Measurements from ENCODE around the gene FAM118B. TPM values are rescaled to one million over a fixed set of nuclear protein-coding genes. Genes with fewer than 3 reads are reported as not detected.

FAM118B gene
- total RNA-seq, 1 donor from 2014 or later: 20.7 TPM

DNA sequence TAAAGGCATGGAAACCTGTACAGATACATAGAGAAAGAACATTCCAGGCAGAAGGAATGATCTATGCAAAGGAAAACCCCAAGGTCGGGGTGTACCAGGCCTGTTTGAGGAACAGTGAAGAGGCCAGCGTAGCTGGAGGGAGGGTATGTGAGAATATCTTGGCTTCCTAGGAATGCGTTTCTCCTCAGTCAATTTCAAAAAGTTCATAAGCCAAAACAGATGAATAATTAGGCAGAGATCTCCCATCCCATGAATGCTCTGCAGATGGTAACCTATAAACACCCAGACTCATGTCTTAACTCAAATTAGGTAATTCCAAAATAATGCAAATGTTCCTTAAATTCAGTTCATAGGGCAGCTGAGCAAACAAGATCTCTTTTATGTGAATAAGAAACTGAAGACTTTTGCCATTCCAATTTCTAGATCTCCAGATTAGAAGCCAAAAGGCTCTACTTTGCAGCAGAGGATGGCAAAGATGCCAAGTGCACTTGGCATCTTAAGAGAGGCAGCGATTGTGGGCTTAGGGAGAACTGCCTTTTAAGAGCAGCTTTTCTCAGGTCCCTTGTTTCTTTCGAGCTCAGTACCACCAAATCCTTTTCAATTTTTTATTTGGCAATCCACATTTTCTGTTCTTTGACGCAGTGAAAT is 13.2 kb downstream of the FAM118B start:
- no peak overlapping the region for H3K27ac Mint-ChIP-seq
- no peak for DNase-seq (ENCODE audit: low spot score in 2 of 2, unreplicated experiment in 2 of 2)
- H3K9me3 Mint-ChIP-seq: no peaks in the 10 kb centered on the region
- no peaks in the 10 kb centered on the region for H3K27me3 Mint-ChIP-seq (ENCODE audit: low read depth)
- no peak overlapping the region for H3K4me3 Mint-ChIP-seq
- no peaks in the 10 kb centered on the region for H3K4me1 Mint-ChIP-seq
- TF ChIP-seq, protein P1, sequence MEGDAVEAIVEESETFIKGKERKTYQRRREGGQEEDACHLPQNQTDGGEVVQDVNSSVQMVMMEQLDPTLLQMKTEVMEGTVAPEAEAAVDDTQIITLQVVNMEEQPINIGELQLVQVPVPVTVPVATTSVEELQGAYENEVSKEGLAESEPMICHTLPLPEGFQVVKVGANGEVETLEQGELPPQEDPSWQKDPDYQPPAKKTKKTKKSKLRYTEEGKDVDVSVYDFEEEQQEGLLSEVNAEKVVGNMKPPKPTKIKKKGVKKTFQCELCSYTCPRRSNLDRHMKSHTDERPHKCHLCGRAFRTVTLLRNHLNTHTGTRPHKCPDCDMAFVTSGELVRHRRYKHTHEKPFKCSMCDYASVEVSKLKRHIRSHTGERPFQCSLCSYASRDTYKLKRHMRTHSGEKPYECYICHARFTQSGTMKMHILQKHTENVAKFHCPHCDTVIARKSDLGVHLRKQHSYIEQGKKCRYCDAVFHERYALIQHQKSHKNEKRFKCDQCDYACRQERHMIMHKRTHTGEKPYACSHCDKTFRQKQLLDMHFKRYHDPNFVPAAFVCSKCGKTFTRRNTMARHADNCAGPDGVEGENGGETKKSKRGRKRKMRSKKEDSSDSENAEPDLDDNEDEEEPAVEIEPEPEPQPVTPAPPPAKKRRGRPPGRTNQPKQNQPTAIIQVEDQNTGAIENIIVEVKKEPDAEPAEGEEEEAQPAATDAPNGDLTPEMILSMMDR (IDR thresholded peaks at IDR 0.05; ENCODE audit: unreplicated experiment): no peak
- H3K36me3 Mint-ChIP-seq: no peaks in the 10 kb centered on the region

- TF ChIP-seq, protein P1 (IDR thresholded peaks at IDR 0.05; ENCODE audit: unreplicated experiment): no peak
- H3K36me3 Mint-ChIP-seq: no peaks in the 10 kb centered on the region
- peaks cover 2% of the 10 kb centered on the region for H3K4me1 Mint-ChIP-seq
- H3K27me3 Mint-ChIP-seq (ENCODE audit: low read depth): no peaks in the 10 kb centered on the region
- no peaks in the 10 kb centered on the region for H3K9me3 Mint-ChIP-seq
- DNase-seq (ENCODE audit: low spot score in 2 of 2, unreplicated experiment in 2 of 2): no peak
- no peak overlapping the region for H3K4me3 Mint-ChIP-seq
- no peak overlapping the region for H3K27ac Mint-ChIP-seq
Observed at GRCh38 chr11:126225295-126225665, 13.7 kb downstream of the FAM118B start.

GRCh38 chr11:126226334-126227084 is 14.9 kb downstream of the FAM118B start:
- Mint-ChIP-seq H3K36me3 (no peaks in the 10 kb centered on the region), H3K4me3 (no peak overlapping the region), H3K9me3 (no peaks in the 10 kb centered on the region), H3K27ac (no peak overlapping the region), H3K27me3 (ENCODE audit: low read depth) (no peaks in the 10 kb centered on the region), H3K4me1 (peaks cover 9% of the 10 kb centered on the region)
- TF ChIP-seq, protein P1 (IDR thresholded peaks at IDR 0.05; ENCODE audit: unreplicated experiment): no peak
- DNase-seq (ENCODE audit: low spot score in 2 of 2, unreplicated experiment in 2 of 2): no peak

DNA sequence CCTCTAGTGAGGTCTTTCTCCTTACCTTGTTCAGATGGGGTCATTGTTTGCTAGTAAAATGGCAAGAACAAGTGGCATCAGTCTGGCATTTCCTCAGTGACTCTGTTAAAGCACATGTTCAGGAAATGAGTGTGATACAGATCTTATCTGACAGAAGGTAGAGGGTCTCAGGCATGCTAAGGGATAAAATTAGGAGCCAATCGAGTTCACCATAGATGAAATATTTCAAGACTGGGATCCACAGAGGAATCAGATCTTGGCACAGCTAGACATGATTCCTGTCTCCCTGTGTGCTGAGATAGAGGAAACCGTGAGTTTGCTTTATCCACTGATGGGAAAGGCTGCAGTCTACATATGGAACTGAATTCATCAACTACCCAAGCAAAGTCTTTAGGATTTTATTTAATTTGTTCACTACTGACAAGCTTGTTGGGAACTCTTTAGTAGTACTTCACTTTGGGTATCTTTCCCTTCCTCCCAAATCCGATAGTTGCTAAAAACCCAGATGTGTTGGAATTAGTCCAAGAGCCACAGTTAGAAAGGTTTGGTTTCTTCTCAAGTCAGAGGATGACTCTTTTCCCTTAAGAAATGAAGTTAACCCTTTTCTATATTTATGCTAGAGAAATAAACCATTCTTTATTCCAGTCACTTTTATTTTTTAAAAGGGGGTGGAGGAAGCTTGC is 18.4 kb downstream of the FAM118B start:
- peaks cover 16% of the 10 kb centered on the region for H3K4me1 Mint-ChIP-seq
- TF ChIP-seq, protein P1 (IDR thresholded peaks at IDR 0.05; ENCODE audit: unreplicated experiment): no peak
- H3K27ac Mint-ChIP-seq: peak overlapping the region; percentile 16
- H3K4me3 Mint-ChIP-seq: no peak overlapping the region
- no peaks in the 10 kb centered on the region for H3K27me3 Mint-ChIP-seq (ENCODE audit: low read depth)
- DNase-seq (ENCODE audit: low spot score in 2 of 2, unreplicated experiment in 2 of 2): no peak
- H3K36me3 Mint-ChIP-seq: no peaks in the 10 kb centered on the region
- H3K9me3 Mint-ChIP-seq: no peaks in the 10 kb centered on the region

GRCh38 chr11:126231725-126232459 is 20.3 kb downstream of the FAM118B start:
- Mint-ChIP-seq H3K27me3 (ENCODE audit: low read depth) (no peaks in the 10 kb centered on the region), H3K9me3 (peaks cover 5% of the 10 kb centered on the region), H3K36me3 (peaks cover 11% of the 10 kb centered on the region), H3K4me3 (no peak overlapping the region), H3K27ac (no peak overlapping the region), H3K4me1 (peaks cover 16% of the 10 kb centered on the region)
- no peak for DNase-seq (ENCODE audit: low spot score in 2 of 2, unreplicated experiment in 2 of 2)
- TF ChIP-seq, protein P1 (IDR thresholded peaks at IDR 0.05; ENCODE audit: unreplicated experiment): no peak

Data from mesothelial cell of epicardium (in vitro differentiated cells).